ENCODE measurements around the gene PLAGL2.

PLAGL2 gene

GRCh38 chr20:32216179-32217142 lies 8.9 kb upstream of the PLAGL2 start:
- Histone ChIP-seq H3K4me3 (ENCODE audit: insufficient read depth, low read depth, low read length, poor library complexity, severe bottlenecking) (no peak overlapping the region), H3K27me3 (replicated peaks; ENCODE audit: control insufficient read depth, insufficient read depth, low read length, poor library complexity, severe bottlenecking) (no peaks in the 10 kb centered on the region), H3K27ac (ENCODE audit: insufficient read depth, low read length, poor library complexity, severe bottlenecking) (no peak overlapping the region), H3K9me3 (ENCODE audit: control insufficient read depth, low read length) (no peaks in the 10 kb centered on the region), H3K36me3 (ENCODE audit: control insufficient read depth, insufficient read depth, low read length) (peaks cover 39% of the 10 kb centered on the region), H3K4me1 (ENCODE audit: control insufficient read depth, insufficient read depth, low read length, poor library complexity, severe bottlenecking) (no peaks in the 10 kb centered on the region)
- DNase-seq: no peak

- Histone ChIP-seq H3K27me3 (replicated peaks; ENCODE audit: control insufficient read depth, insufficient read depth, low read length, poor library complexity, severe bottlenecking) (no peaks in the 10 kb centered on the region), H3K36me3 (ENCODE audit: control insufficient read depth, insufficient read depth, low read length) (peaks cover 33% of the 10 kb centered on the region), H3K9me3 (ENCODE audit: control insufficient read depth, low read length) (no peaks in the 10 kb centered on the region), H3K4me3 (ENCODE audit: insufficient read depth, low read depth, low read length, poor library complexity, severe bottlenecking) (no peak overlapping the region), H3K27ac (ENCODE audit: insufficient read depth, low read length, poor library complexity, severe bottlenecking) (no peak overlapping the region), H3K4me1 (ENCODE audit: control insufficient read depth, insufficient read depth, low read length, poor library complexity, severe bottlenecking) (no peaks in the 10 kb centered on the region)
- DNase-seq: no peak
Observed at GRCh38 chr20:32215729-32216128, 8.2 kb upstream of the PLAGL2 start.

GRCh38 chr20:32215147-32215546 lies 7.6 kb upstream of the PLAGL2 start:
- DNase-seq: no peak
- Histone ChIP-seq H3K27ac (ENCODE audit: insufficient read depth, low read length, poor library complexity, severe bottlenecking) (no peak overlapping the region), H3K36me3 (ENCODE audit: control insufficient read depth, insufficient read depth, low read length) (peaks cover 37% of the 10 kb centered on the region), H3K4me1 (ENCODE audit: control insufficient read depth, insufficient read depth, low read length, poor library complexity, severe bottlenecking) (no peaks in the 10 kb centered on the region), H3K9me3 (ENCODE audit: control insufficient read depth, low read length) (no peaks in the 10 kb centered on the region), H3K4me3 (ENCODE audit: insufficient read depth, low read depth, low read length, poor library complexity, severe bottlenecking) (no peak overlapping the region), H3K27me3 (replicated peaks; ENCODE audit: control insufficient read depth, insufficient read depth, low read length, poor library complexity, severe bottlenecking) (no peaks in the 10 kb centered on the region)

GRCh38 chr20:32213870-32214269 lies 6.3 kb upstream of the PLAGL2 start:
- Histone ChIP-seq H3K4me3 (ENCODE audit: insufficient read depth, low read depth, low read length, poor library complexity, severe bottlenecking) (no peak overlapping the region), H3K36me3 (ENCODE audit: control insufficient read depth, insufficient read depth, low read length) (peaks cover 35% of the 10 kb centered on the region), H3K27me3 (replicated peaks; ENCODE audit: control insufficient read depth, insufficient read depth, low read length, poor library complexity, severe bottlenecking) (no peaks in the 10 kb centered on the region), H3K4me1 (ENCODE audit: control insufficient read depth, insufficient read depth, low read length, poor library complexity, severe bottlenecking) (no peaks in the 10 kb centered on the region), H3K9me3 (ENCODE audit: control insufficient read depth, low read length) (no peaks in the 10 kb centered on the region), H3K27ac (ENCODE audit: insufficient read depth, low read length, poor library complexity, severe bottlenecking) (no peak overlapping the region)
- no peak for DNase-seq

GRCh38 chr20:32209850-32210605 lies 2.5 kb upstream of the PLAGL2 start:
- DNase-seq: no peak
- Histone ChIP-seq H3K9me3 (ENCODE audit: control insufficient read depth, low read length) (no peaks in the 10 kb centered on the region), H3K4me1 (ENCODE audit: control insufficient read depth, insufficient read depth, low read length, poor library complexity, severe bottlenecking) (peaks cover 28% of the 10 kb centered on the region), H3K27me3 (replicated peaks; ENCODE audit: control insufficient read depth, insufficient read depth, low read length, poor library complexity, severe bottlenecking) (no peaks in the 10 kb centered on the region), H3K36me3 (ENCODE audit: control insufficient read depth, insufficient read depth, low read length) (peaks cover 9% of the 10 kb centered on the region), H3K4me3 (ENCODE audit: insufficient read depth, low read depth, low read length, poor library complexity, severe bottlenecking) (no peak overlapping the region), H3K27ac (ENCODE audit: insufficient read depth, low read length, poor library complexity, severe bottlenecking) (no peak overlapping the region)

GRCh38 chr20:32208499-32209154 lies 1.1 kb upstream of the PLAGL2 start:
- Histone ChIP-seq H3K4me3 (ENCODE audit: insufficient read depth, low read depth, low read length, poor library complexity, severe bottlenecking) (peak overlapping the region; percentile 90), H3K4me1 (ENCODE audit: control insufficient read depth, insufficient read depth, low read length, poor library complexity, severe bottlenecking) (peaks cover 28% of the 10 kb centered on the region), H3K27ac (ENCODE audit: insufficient read depth, low read length, poor library complexity, severe bottlenecking) (peak overlapping the region; percentile 75), H3K9me3 (ENCODE audit: control insufficient read depth, low read length) (no peaks in the 10 kb centered on the region), H3K36me3 (ENCODE audit: control insufficient read depth, insufficient read depth, low read length) (peaks cover 9% of the 10 kb centered on the region), H3K27me3 (replicated peaks; ENCODE audit: control insufficient read depth, insufficient read depth, low read length, poor library complexity, severe bottlenecking) (no peaks in the 10 kb centered on the region)
- DNase-seq: no peak

- H3K27ac ChIP-seq (ENCODE audit: insufficient read depth, low read length, poor library complexity, severe bottlenecking): peak overlapping the region; percentile 74
- no peaks in the 10 kb centered on the region for H3K27me3 ChIP-seq (replicated peaks; ENCODE audit: control insufficient read depth, insufficient read depth, low read length, poor library complexity, severe bottlenecking)
- H3K4me1 ChIP-seq (ENCODE audit: control insufficient read depth, insufficient read depth, low read length, poor library complexity, severe bottlenecking): peaks cover 28% of the 10 kb centered on the region
- peaks cover 11% of the 10 kb centered on the region for H3K36me3 ChIP-seq (ENCODE audit: control insufficient read depth, insufficient read depth, low read length)
- no peaks in the 10 kb centered on the region for H3K9me3 ChIP-seq (ENCODE audit: control insufficient read depth, low read length)
- DNase-seq: no peak
- H3K4me3 ChIP-seq (ENCODE audit: insufficient read depth, low read depth, low read length, poor library complexity, severe bottlenecking): peak overlapping the region; percentile 90
Observed at GRCh38 chr20:32206760-32207625, 550 bp downstream of the PLAGL2 start.

- H3K36me3 ChIP-seq (ENCODE audit: control insufficient read depth, insufficient read depth, low read length): peaks cover 19% of the 10 kb centered on the region
- H3K9me3 ChIP-seq (ENCODE audit: control insufficient read depth, low read length): no peaks in the 10 kb centered on the region
- peak overlapping the region; percentile 74 for H3K27ac ChIP-seq (ENCODE audit: insufficient read depth, low read length, poor library complexity, severe bottlenecking)
- no peaks in the 10 kb centered on the region for H3K27me3 ChIP-seq (replicated peaks; ENCODE audit: control insufficient read depth, insufficient read depth, low read length, poor library complexity, severe bottlenecking)
- peaks cover 28% of the 10 kb centered on the region for H3K4me1 ChIP-seq (ENCODE audit: control insufficient read depth, insufficient read depth, low read length, poor library complexity, severe bottlenecking)
- DNase-seq: no peak
- peak overlapping the region; percentile 90 for H3K4me3 ChIP-seq (ENCODE audit: insufficient read depth, low read depth, low read length, poor library complexity, severe bottlenecking)
Observed at GRCh38 chr20:32205843-32206759, 1.4 kb downstream of the PLAGL2 start.

All from effector memory CD4-positive, alpha-beta T cell (primary cell).